GM18502 (cell line): ENCODE data around the gene PRPS1L1.

Source experiments
- ATAC-seq: cut with Tn5 transposase; IDR thresholded peaks from one replicate; pipeline ENCODE4 v1.9.1; 2021; ENCODE audit warnings: mild to moderate bottlenecking; ENCODE audit not compliant: unreplicated experiment, poor library complexity

PRPS1L1 gene

GRCh38 chr7:18016547-18017444 is 10.8 kb downstream of the PRPS1L1 start:
- ATAC-seq: no peak

GRCh38 chr7:18013936-18014335 is 13.7 kb downstream of the PRPS1L1 start:
- no peak for ATAC-seq

GRCh38 chr7:18004372-18004771 is 23.3 kb downstream of the PRPS1L1 start:
- no peak for ATAC-seq

- ATAC-seq: no peak
Measured at GRCh38 chr7:18003286-18003994, 24.2 kb downstream of the PRPS1L1 start.

- no peak for ATAC-seq
Measured at GRCh38 chr7:17998692-17999091, 29.0 kb downstream of the PRPS1L1 start.

- no peak for ATAC-seq
Measured at GRCh38 chr7:17996442-17997223, 31.0 kb downstream of the PRPS1L1 start.

GRCh38 chr7:17996040-17996439 is 31.6 kb downstream of the PRPS1L1 start:
- no peak for ATAC-seq

- no peak for ATAC-seq
Measured at GRCh38 chr7:17994079-17994850, 33.4 kb downstream of the PRPS1L1 start.

GRCh38 chr7:17991866-17992648 is 35.6 kb downstream of the PRPS1L1 start:
- ATAC-seq: no peak

GRCh38 chr7:17990761-17991160 is 36.9 kb downstream of the PRPS1L1 start:
- ATAC-seq: no peak

- ATAC-seq: no peak
Measured at GRCh38 chr7:17989546-17989945, 38.1 kb downstream of the PRPS1L1 start.

- no peak for ATAC-seq
Measured at GRCh38 chr7:17988858-17989257, 38.8 kb downstream of the PRPS1L1 start.

- no peak for ATAC-seq
Measured at GRCh38 chr7:17988141-17988540, 39.5 kb downstream of the PRPS1L1 start.

- ATAC-seq: no peak
Measured at GRCh38 chr7:17986851-17987250, 40.8 kb downstream of the PRPS1L1 start.

- ATAC-seq: no peak
Measured at GRCh38 chr7:17985473-17986239, 42.0 kb downstream of the PRPS1L1 start.

GRCh38 chr7:17984288-17984687 is 43.4 kb downstream of the PRPS1L1 start:
- no peak for ATAC-seq

GRCh38 chr7:17983221-17984062 is 44.2 kb downstream of the PRPS1L1 start:
- ATAC-seq: no peak

- no peak for ATAC-seq
Measured at GRCh38 chr7:17976952-17977351, 50.7 kb downstream of the PRPS1L1 start.
